Breast epithelium (tissue), 3 donors: Measurements from ENCODE around the gene SFI1.

Experiments used
- CTCF ChIP-seq, 3 donors: fragments of 450-650 bp; IDR thresholded peaks; one replicate each; pipeline ENCODE4 v1.5.1; 2016 to 2017; ENCODE audit warnings: antibody characterized with exemption in 3 of 3, mild to moderate bottlenecking in 3 of 3, moderate library complexity in 3 of 3
- POLR2A ChIP-seq: fragments of 450-650 bp; IDR thresholded peaks from one replicate; pipeline ENCODE4 v1.6.1; 2016; ENCODE audit warnings: antibody characterized with exemption, mild to moderate bottlenecking, moderate library complexity

GRCh38 chr22:31501738-31502137 lies 5.4 kb downstream of the SFI1 start:
- TF ChIP-seq POLR2A (no peak), CTCF (IDR thresholded peaks at IDR 0.05) (no peak)
